Smooth muscle cell of the brain vasculature (primary cell): ENCODE results near the gene FOXC1.

Experiments used
- DNase-seq: peaks from one replicate; pipeline ENCODE4 v3.0.0-alpha.2; 2012; ENCODE audit warnings: low read depth, low spot score

FOXC1 gene

GRCh38 chr6:1599469-1599868, 10.2 kb upstream of the FOXC1 start:
- no peak for DNase-seq

- DNase-seq = no peak
Measured at GRCh38 chr6:1600063-1600763, 9.5 kb upstream of the FOXC1 start.

GRCh38 chr6:1600764-1601157, 9.0 kb upstream of the FOXC1 start:
- DNase-seq = no peak

GRCh38 chr6:1601158-1602048, 8.3 kb upstream of the FOXC1 start:
- no peak for DNase-seq

- DNase-seq = no peak
Measured at GRCh38 chr6:1602049-1602713, 7.5 kb upstream of the FOXC1 start.

GRCh38 chr6:1603708-1604107, 6.0 kb upstream of the FOXC1 start:
- DNase-seq = no peak

GRCh38 chr6:1604158-1605003, 5.3 kb upstream of the FOXC1 start:
- DNase-seq = no peak

- DNase-seq = no peak
Measured at GRCh38 chr6:1605004-1605892, 4.5 kb upstream of the FOXC1 start.

- DNase-seq = no peak
Measured at GRCh38 chr6:1605893-1606779, 3.6 kb upstream of the FOXC1 start.

GRCh38 chr6:1606780-1607515, 2.8 kb upstream of the FOXC1 start:
- DNase-seq = no peak

GRCh38 chr6:1607516-1608221, 2.0 kb upstream of the FOXC1 start:
- no peak for DNase-seq

GRCh38 chr6:1608222-1609040, 1.3 kb upstream of the FOXC1 start:
- no peak for DNase-seq

- DNase-seq = no peak
Measured at GRCh38 chr6:1609041-1609647, 571 bp upstream of the FOXC1 start.

GRCh38 chr6:1610497-1611321, 994 bp downstream of the FOXC1 start:
- no peak for DNase-seq

GRCh38 chr6:1611322-1611571, 1.5 kb downstream of the FOXC1 start:
- no peak for DNase-seq

GRCh38 chr6:1611572-1612298, 2.0 kb downstream of the FOXC1 start:
- no peak for DNase-seq
